PFSK-1 (cell line): ENCODE measurements around the gene S100A9.

ENCODE experiments used
- POLR2AphosphoS5 ChIP-seq: IDR thresholded peaks from 2 replicates; pipeline ENCODE4 v1.6.1; 2012; ENCODE audit warnings: low read depth, mild to moderate bottlenecking, control low read depth, low read length, moderate library complexity
- SIN3A ChIP-seq: IDR thresholded peaks from 2 replicates; pipeline ENCODE4 v1.6.1; 2012; ENCODE audit warnings: mild to moderate bottlenecking, low read length, moderate library complexity, borderline replicate concordance; ENCODE audit not compliant: insufficient read depth
- TAF1 ChIP-seq: IDR thresholded peaks from 2 replicates; pipeline ENCODE4 v1.6.1; 2012; ENCODE audit warnings: low read length, control low read depth, borderline replicate concordance; ENCODE audit not compliant: insufficient read depth

- TF ChIP-seq TAF1: no peak
- no peak for TF ChIP-seq POLR2AphosphoS5
- TF ChIP-seq SIN3A: no peak
Observed at GRCh38 chr1:153349363-153350320, 8.0 kb upstream of the S100A9 start.
